ENCODE results near the gene HIP1.

The HIP1 gene

GRCh38 chr7:75679060-75679459, 59.7 kb downstream of the HIP1 start:
- Histone ChIP-seq H3F3A (ENCODE audit: insufficient read depth, low read length) (no peaks in the 10 kb centered on the region), H3K27me3 (ENCODE audit: insufficient read depth, low read length) (no peaks in the 10 kb centered on the region; the same call in 1 of the 2 replicates), H3K9me3 (ENCODE audit: low read length) (peaks cover 3% of the 10 kb centered on the region; the same call in 1 of the 2 replicates), H3K36me3 (ENCODE audit: insufficient read depth, low read length) (no peaks in the 10 kb centered on the region), H4K20me1 (ENCODE audit: insufficient read depth, low read length) (no peaks in the 10 kb centered on the region), H2AFZ (ENCODE audit: low read length) (no peak overlapping the region), H3K4me2 (ENCODE audit: low read length) (no peak overlapping the region), H3K9me2 (ENCODE audit: low read depth, low read length) (no peaks in the 10 kb centered on the region), H3K4me1 (ENCODE audit: insufficient read depth, low read length, severe bottlenecking) (no peaks in the 10 kb centered on the region), H3K27ac (ENCODE audit: low read depth, low read length, poor library complexity, severe bottlenecking) (no peak overlapping the region), H3K9ac (ENCODE audit: low read length) (no peak overlapping the region), H3K4me3 (ENCODE audit: low read depth, low read length, poor library complexity, severe bottlenecking) (no peak overlapping the region), H3K79me2 (ENCODE audit: insufficient read depth, low read length) (no peaks in the 10 kb centered on the region)
- TF ChIP-seq EZH2 (IDR thresholded peaks at IDR 0.05; ENCODE audit: borderline replicate concordance, low read length): no peak
- TF ChIP-seq, protein P1, sequence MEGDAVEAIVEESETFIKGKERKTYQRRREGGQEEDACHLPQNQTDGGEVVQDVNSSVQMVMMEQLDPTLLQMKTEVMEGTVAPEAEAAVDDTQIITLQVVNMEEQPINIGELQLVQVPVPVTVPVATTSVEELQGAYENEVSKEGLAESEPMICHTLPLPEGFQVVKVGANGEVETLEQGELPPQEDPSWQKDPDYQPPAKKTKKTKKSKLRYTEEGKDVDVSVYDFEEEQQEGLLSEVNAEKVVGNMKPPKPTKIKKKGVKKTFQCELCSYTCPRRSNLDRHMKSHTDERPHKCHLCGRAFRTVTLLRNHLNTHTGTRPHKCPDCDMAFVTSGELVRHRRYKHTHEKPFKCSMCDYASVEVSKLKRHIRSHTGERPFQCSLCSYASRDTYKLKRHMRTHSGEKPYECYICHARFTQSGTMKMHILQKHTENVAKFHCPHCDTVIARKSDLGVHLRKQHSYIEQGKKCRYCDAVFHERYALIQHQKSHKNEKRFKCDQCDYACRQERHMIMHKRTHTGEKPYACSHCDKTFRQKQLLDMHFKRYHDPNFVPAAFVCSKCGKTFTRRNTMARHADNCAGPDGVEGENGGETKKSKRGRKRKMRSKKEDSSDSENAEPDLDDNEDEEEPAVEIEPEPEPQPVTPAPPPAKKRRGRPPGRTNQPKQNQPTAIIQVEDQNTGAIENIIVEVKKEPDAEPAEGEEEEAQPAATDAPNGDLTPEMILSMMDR (IDR thresholded peaks at IDR 0.05; ENCODE audit: low read length): no peak

GRCh38 chr7:75669579-75669978, 69.2 kb downstream of the HIP1 start:
- Histone ChIP-seq H3K79me2 (ENCODE audit: insufficient read depth, low read length) (no peaks in the 10 kb centered on the region), H3K27me3 (ENCODE audit: insufficient read depth, low read length) (no peaks in the 10 kb centered on the region; the same call in 1 of the 2 replicates), H3K36me3 (ENCODE audit: insufficient read depth, low read length) (no peaks in the 10 kb centered on the region), H3K9me2 (ENCODE audit: low read depth, low read length) (no peaks in the 10 kb centered on the region), H3K4me3 (ENCODE audit: low read depth, low read length, poor library complexity, severe bottlenecking) (no peak overlapping the region), H3F3A (ENCODE audit: insufficient read depth, low read length) (no peaks in the 10 kb centered on the region), H4K20me1 (ENCODE audit: insufficient read depth, low read length) (no peaks in the 10 kb centered on the region), H3K9ac (ENCODE audit: low read length) (no peak overlapping the region), H2AFZ (ENCODE audit: low read length) (no peak overlapping the region), H3K27ac (ENCODE audit: low read depth, low read length, poor library complexity, severe bottlenecking) (no peak overlapping the region), H3K9me3 (ENCODE audit: low read length) (no peaks in the 10 kb centered on the region), H3K4me2 (ENCODE audit: low read length) (no peak overlapping the region), H3K4me1 (ENCODE audit: insufficient read depth, low read length, severe bottlenecking) (no peaks in the 10 kb centered on the region)
- TF ChIP-seq, protein P1 (IDR thresholded peaks at IDR 0.05; ENCODE audit: low read length): no peak
- TF ChIP-seq EZH2 (IDR thresholded peaks at IDR 0.05; ENCODE audit: borderline replicate concordance, low read length): no peak

GRCh38 chr7:75667938-75668337, 70.8 kb downstream of the HIP1 start:
- Histone ChIP-seq H3K79me2 (ENCODE audit: insufficient read depth, low read length) (no peaks in the 10 kb centered on the region), H3K27me3 (ENCODE audit: insufficient read depth, low read length) (no peaks in the 10 kb centered on the region; the same call in 1 of the 2 replicates), H2AFZ (ENCODE audit: low read length) (no peak overlapping the region), H3K4me3 (ENCODE audit: low read depth, low read length, poor library complexity, severe bottlenecking) (no peak overlapping the region), H3K27ac (ENCODE audit: low read depth, low read length, poor library complexity, severe bottlenecking) (no peak overlapping the region), H3K9me2 (ENCODE audit: low read depth, low read length) (no peaks in the 10 kb centered on the region), H4K20me1 (ENCODE audit: insufficient read depth, low read length) (no peaks in the 10 kb centered on the region), H3K4me1 (ENCODE audit: insufficient read depth, low read length, severe bottlenecking) (peaks cover 1% of the 10 kb centered on the region), H3K36me3 (ENCODE audit: insufficient read depth, low read length) (no peaks in the 10 kb centered on the region), H3K4me2 (ENCODE audit: low read length) (no peak overlapping the region), H3K9ac (ENCODE audit: low read length) (no peak overlapping the region), H3K9me3 (ENCODE audit: low read length) (no peaks in the 10 kb centered on the region), H3F3A (ENCODE audit: insufficient read depth, low read length) (no peaks in the 10 kb centered on the region)
- TF ChIP-seq EZH2 (IDR thresholded peaks at IDR 0.05; ENCODE audit: borderline replicate concordance, low read length): no peak
- TF ChIP-seq, protein P1 (IDR thresholded peaks at IDR 0.05; ENCODE audit: low read length): no peak
